ENCODE data around the gene ACER2. TPM values are rescaled to one million over a fixed set of nuclear protein-coding genes. Genes with fewer than 3 reads are reported as not detected.
"Not testable (repeated sequence)": the region's sequence is repeated elsewhere in the genome, so short reads cannot be mapped to it uniquely, and the experiment has no call there.

The ACER2 gene
- total RNA-seq, 1 donor, result 2.2 TPM

- Histone ChIP-seq H3K9me3 (ENCODE audit: low read depth, low read length) (no peaks in the 10 kb centered on the region), H3K36me3 (ENCODE audit: insufficient read depth, low read length) (peaks cover 28% of the 10 kb centered on the region), H2AFZ (ENCODE audit: low read length) (no peak overlapping the region), H3K27ac (ENCODE audit: low read depth, low read length) (no peak overlapping the region), H3K4me1 (ENCODE audit: insufficient read depth, low read length) (peaks cover 21% of the 10 kb centered on the region), H3K4me2 (ENCODE audit: insufficient read depth, low read length) (no peak overlapping the region), H4K20me1 (ENCODE audit: insufficient read depth, low read length) (peaks cover 33% of the 10 kb centered on the region), H3K4me3 (ENCODE audit: insufficient read depth, low read length) (no peak overlapping the region), H3K79me2 (ENCODE audit: insufficient read depth, low read length) (peaks cover 28% of the 10 kb centered on the region), H3K27me3 (ENCODE audit: insufficient read depth, low read length) (no peaks in the 10 kb centered on the region)
- DNase-seq (ENCODE audit: insufficient read length, low spot score, missing footprints), result no peak
- TF ChIP-seq CTCF (IDR thresholded peaks at IDR 0.05; ENCODE audit: extremely low read depth, low read depth, low read length), result no peak
These were observed 27.2 kb upstream of the ACER2 start for GRCh38 chr9:19381656-19382055.

GRCh38 chr9:19385212-19385611, 23.6 kb upstream of the ACER2 start:
- H3K79me2 ChIP-seq (ENCODE audit: insufficient read depth, low read length); H4K20me1 ChIP-seq (ENCODE audit: insufficient read depth, low read length); H3K4me1 ChIP-seq (ENCODE audit: insufficient read depth, low read length); H2AFZ ChIP-seq (ENCODE audit: low read length); H3K9me3 ChIP-seq (ENCODE audit: low read depth, low read length); H3K27me3 ChIP-seq (ENCODE audit: insufficient read depth, low read length); DNase-seq (ENCODE audit: insufficient read length, low spot score, missing footprints); H3K4me3 ChIP-seq (ENCODE audit: insufficient read depth, low read length); H3K27ac ChIP-seq (ENCODE audit: low read depth, low read length); H3K4me2 ChIP-seq (ENCODE audit: insufficient read depth, low read length); H3K36me3 ChIP-seq (ENCODE audit: insufficient read depth, low read length): not testable (repeated sequence)

GRCh38 chr9:19385786-19386501, 22.9 kb upstream of the ACER2 start:
- H3K4me1 ChIP-seq (ENCODE audit: insufficient read depth, low read length), result peaks cover 4% of the 10 kb centered on the region
- no peak overlapping the region for H3K4me3 ChIP-seq (ENCODE audit: insufficient read depth, low read length)
- H3K9me3 ChIP-seq (ENCODE audit: low read depth, low read length), result no peaks in the 10 kb centered on the region
- no peak overlapping the region for H3K4me2 ChIP-seq (ENCODE audit: insufficient read depth, low read length)
- no peaks in the 10 kb centered on the region for H3K36me3 ChIP-seq (ENCODE audit: insufficient read depth, low read length)
- no peak overlapping the region for H2AFZ ChIP-seq (ENCODE audit: low read length)
- DNase-seq (ENCODE audit: insufficient read length, low spot score, missing footprints), result no peak
- TF ChIP-seq CTCF (IDR thresholded peaks at IDR 0.05; ENCODE audit: extremely low read depth, low read depth, low read length), result no peak
- no peak overlapping the region for H3K27ac ChIP-seq (ENCODE audit: low read depth, low read length)
- H4K20me1 ChIP-seq (ENCODE audit: insufficient read depth, low read length), result no peaks in the 10 kb centered on the region
- H3K27me3 ChIP-seq (ENCODE audit: insufficient read depth, low read length), result no peaks in the 10 kb centered on the region
- H3K79me2 ChIP-seq (ENCODE audit: insufficient read depth, low read length), result no peaks in the 10 kb centered on the region

- Histone ChIP-seq H4K20me1 (ENCODE audit: insufficient read depth, low read length) (no peaks in the 10 kb centered on the region), H3K4me1 (ENCODE audit: insufficient read depth, low read length) (peaks cover 4% of the 10 kb centered on the region), H3K27ac (ENCODE audit: low read depth, low read length) (no peak overlapping the region), H2AFZ (ENCODE audit: low read length) (no peak overlapping the region), H3K36me3 (ENCODE audit: insufficient read depth, low read length) (no peaks in the 10 kb centered on the region), H3K9me3 (ENCODE audit: low read depth, low read length) (no peaks in the 10 kb centered on the region), H3K27me3 (ENCODE audit: insufficient read depth, low read length) (no peaks in the 10 kb centered on the region), H3K4me3 (ENCODE audit: insufficient read depth, low read length) (no peak overlapping the region), H3K4me2 (ENCODE audit: insufficient read depth, low read length) (no peak overlapping the region), H3K79me2 (ENCODE audit: insufficient read depth, low read length) (no peaks in the 10 kb centered on the region)
- TF ChIP-seq CTCF (IDR thresholded peaks at IDR 0.05; ENCODE audit: extremely low read depth, low read depth, low read length), result no peak
- peak; percentile 80 for DNase-seq (ENCODE audit: insufficient read length, low spot score, missing footprints)
These were observed 22.2 kb upstream of the ACER2 start for GRCh38 chr9:19386502-19387044.
